ENCODE data around the gene NRXN3.

The NRXN3 gene

GRCh38 chr14:79466938-79467527, 1296.9 kb downstream of the NRXN3 start:
- no peak for TF ChIP-seq CTCF (IDR thresholded peaks at IDR 0.05)

DNA sequence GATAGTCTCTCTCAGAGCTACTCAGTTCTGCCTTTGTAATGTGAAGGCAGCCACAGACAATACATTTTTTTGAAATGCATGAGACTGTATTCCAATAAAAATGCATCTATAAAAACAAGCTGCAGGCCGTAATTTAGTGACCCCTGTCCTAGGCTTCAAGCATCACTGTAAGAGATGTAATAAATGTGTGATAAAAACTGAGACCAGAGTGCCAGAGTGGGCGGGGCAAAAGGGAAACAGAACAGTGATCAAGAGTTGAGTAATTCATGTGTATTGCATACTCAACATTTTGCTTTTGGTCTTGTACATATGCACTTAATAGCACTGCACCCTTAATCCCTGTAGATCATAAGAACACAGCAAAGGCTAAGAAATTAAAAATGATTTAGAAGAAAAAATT, 1297.7 kb downstream of the NRXN3 start:
- no peak for TF ChIP-seq CTCF (IDR thresholded peaks at IDR 0.05)

- no peak for TF ChIP-seq CTCF (IDR thresholded peaks at IDR 0.05)
Measured at GRCh38 chr14:79468486-79468885, 1298.3 kb downstream of the NRXN3 start.

DNA sequence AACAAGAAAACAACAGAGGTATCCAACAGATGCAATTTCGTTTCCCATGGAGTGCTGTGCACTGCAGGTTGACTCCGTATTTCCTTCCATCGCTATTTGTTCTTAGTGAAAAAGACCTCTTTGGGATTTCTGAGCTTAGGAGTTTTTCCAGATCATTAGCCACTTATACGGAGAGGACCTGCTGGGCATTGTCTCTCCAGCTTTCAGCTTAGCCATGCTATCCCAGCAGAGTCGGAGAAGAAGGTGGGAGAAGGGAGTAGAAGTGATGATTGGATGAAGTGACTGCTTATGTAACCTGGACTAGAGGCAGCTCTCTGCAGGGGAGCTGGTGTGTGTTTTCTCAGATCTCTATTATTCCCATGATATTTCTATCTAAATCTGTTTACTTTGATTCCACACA, 1303.5 kb downstream of the NRXN3 start:
- no peak for TF ChIP-seq CTCF (IDR thresholded peaks at IDR 0.05)

GRCh38 chr14:79475887-79476532, 1305.8 kb downstream of the NRXN3 start:
- no peak for TF ChIP-seq CTCF (IDR thresholded peaks at IDR 0.05)

DNA sequence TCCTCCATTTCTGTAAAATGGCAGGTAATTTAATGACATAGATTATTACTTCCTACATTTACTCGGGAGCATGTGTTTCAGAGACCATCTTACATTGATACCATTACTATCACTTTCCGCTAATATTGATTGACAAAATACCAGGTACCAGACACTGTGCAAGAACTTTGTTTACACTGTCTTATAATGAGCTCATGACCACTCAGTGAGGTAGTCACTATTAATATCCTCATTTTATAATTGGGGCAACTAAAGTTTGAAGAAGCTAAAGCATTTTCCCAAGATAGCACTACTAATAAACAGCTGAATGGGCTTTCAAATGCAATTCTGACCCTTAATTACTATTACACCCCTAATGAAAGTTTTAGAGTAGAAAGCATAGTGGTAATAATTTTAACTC, 1306.4 kb downstream of the NRXN3 start:
- no peak for TF ChIP-seq CTCF (IDR thresholded peaks at IDR 0.05)

DNA sequence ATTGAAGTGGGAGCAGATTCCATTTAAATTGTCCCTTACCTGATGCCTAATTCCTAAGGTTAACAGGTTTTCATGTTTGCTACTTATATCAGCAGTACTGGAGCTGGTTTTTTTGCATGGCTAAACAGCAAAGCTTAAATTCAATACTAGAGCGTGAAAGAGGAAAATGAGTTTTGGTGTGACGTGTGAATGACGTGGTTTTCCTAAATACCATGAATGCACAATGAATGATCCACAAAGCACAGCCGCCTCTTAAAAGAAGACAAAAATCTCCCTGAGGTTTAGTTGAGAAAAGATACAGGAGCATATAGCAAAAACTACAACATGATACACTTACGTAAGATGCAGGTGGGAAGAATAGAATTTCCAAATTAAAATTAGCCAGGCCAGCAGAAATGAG, 1310.0 kb downstream of the NRXN3 start:
- no peak for TF ChIP-seq CTCF (IDR thresholded peaks at IDR 0.05)

DNA sequence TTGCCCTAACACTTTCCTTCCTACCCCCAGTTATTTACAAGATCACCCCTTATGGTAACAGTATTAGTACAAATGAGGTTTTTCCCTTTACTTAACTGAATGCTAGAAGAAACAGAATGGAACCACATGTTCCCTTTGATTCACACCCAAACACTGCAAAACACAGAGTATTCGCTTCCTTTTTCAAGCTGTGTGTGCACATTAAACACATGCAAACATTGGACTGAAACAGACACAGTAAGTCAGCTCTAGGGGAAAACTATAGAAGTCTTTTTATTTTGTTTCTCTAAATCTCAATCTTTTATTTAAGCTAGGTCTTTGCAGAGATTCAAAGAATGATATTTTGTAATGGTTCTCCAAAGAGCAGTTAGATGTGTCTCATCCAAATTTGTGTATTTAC, 1312.7 kb downstream of the NRXN3 start:
- no peak for TF ChIP-seq CTCF (IDR thresholded peaks at IDR 0.05)

Measured in LNCAP (cell line).